H9 (cell line): ENCODE results near the gene MKRN2. TPM values are rescaled to one million over a fixed set of nuclear protein-coding genes. Genes with fewer than 3 reads are reported as not detected.

Source experiments
- DNase-seq: peaks from one replicate; pipeline ENCODE4 v3.0.0-alpha.2; 2017
- H2AFZ ChIP-seq: one replicate; pipeline ENCODE4 v1.6.1; 2013; ENCODE audit warnings: mild to moderate bottlenecking, low read length, control low read depth, moderate library complexity
- H2AK5ac ChIP-seq: 2 replicates; pipeline ENCODE4 v1.6.1; 2013; ENCODE audit warnings: low read length, control low read depth, mixed read lengths; ENCODE audit not compliant: insufficient read length
- H2BK120ac ChIP-seq: one replicate; pipeline ENCODE4 v1.6.1; 2013; ENCODE audit warnings: low read depth, mild to moderate bottlenecking, low read length, control low read depth, inconsistent platforms; ENCODE audit not compliant: poor library complexity, severe bottlenecking
- H2BK12ac ChIP-seq: 2 replicates; pipeline ENCODE4 v1.6.1; 2013; ENCODE audit warnings: low read length, control low read depth, mixed read lengths, low read depth; ENCODE audit not compliant: insufficient read length
- H2BK15ac ChIP-seq: 2 replicates; pipeline ENCODE4 v1.6.1; 2013; ENCODE audit warnings: low read depth, low read length, control low read depth
- H2BK20ac ChIP-seq: one replicate; pipeline ENCODE4 v1.6.1; 2013; ENCODE audit warnings: low read depth, mild to moderate bottlenecking, low read length, control low read depth, inconsistent platforms; ENCODE audit not compliant: poor library complexity, severe bottlenecking
- H2BK5ac ChIP-seq: 2 replicates; pipeline ENCODE4 v1.6.1; 2013; ENCODE audit warnings: low read length, control low read depth, mixed read lengths; ENCODE audit not compliant: insufficient read length
- H3K14ac ChIP-seq: 2 replicates; pipeline ENCODE4 v1.6.1; 2013; ENCODE audit warnings: low read length, control low read depth; ENCODE audit not compliant: insufficient read depth
- H3K18ac ChIP-seq: 2 replicates; pipeline ENCODE4 v1.6.1; 2013; ENCODE audit warnings: low read depth, mild to moderate bottlenecking, mixed read lengths, low read length, control low read depth; ENCODE audit not compliant: insufficient read length
- H3K23ac ChIP-seq: 2 replicates; pipeline ENCODE4 v1.6.1; 2013; ENCODE audit warnings: low read length, control low read depth, mixed read lengths, low read depth; ENCODE audit not compliant: insufficient read length
- H3K23me2 ChIP-seq: 2 replicates; pipeline ENCODE4 v1.6.1; 2013; ENCODE audit warnings: low read depth, mild to moderate bottlenecking, mixed read lengths, low read length, control low read depth; ENCODE audit not compliant: insufficient read length, poor library complexity, severe bottlenecking
- H3K27ac ChIP-seq: 2 replicates; pipeline ENCODE4 v1.5.1; 2013; ENCODE audit warnings: low read length, control low read depth, mixed read lengths, low read depth; ENCODE audit not compliant: insufficient read length
- H3K27me3 ChIP-seq: 2 replicates; pipeline ENCODE4 v1.6.1; 2013; ENCODE audit warnings: low read length, control low read depth, inconsistent platforms; ENCODE audit not compliant: insufficient read depth
- H3K4ac ChIP-seq: 2 replicates; pipeline ENCODE4 v1.6.1; 2013; ENCODE audit warnings: low read depth, mild to moderate bottlenecking, control low read depth, inconsistent platforms, low read length, moderate library complexity
- H3K4me1 ChIP-seq: 2 replicates; pipeline ENCODE4 v1.6.1; 2013; ENCODE audit warnings: low read length, control low read depth, inconsistent platforms; ENCODE audit not compliant: insufficient read depth
- H3K4me2 ChIP-seq: 2 replicates; pipeline ENCODE4 v1.6.1; 2013; ENCODE audit warnings: low read length, control low read depth, mixed read lengths; ENCODE audit not compliant: insufficient read length, insufficient read depth
- H3K56ac ChIP-seq: 2 replicates; pipeline ENCODE4 v1.6.1; 2013; ENCODE audit warnings: low read depth, mild to moderate bottlenecking, mixed read lengths, low read length, control low read depth; ENCODE audit not compliant: insufficient read length
- H3K79me1 ChIP-seq: 2 replicates; pipeline ENCODE4 v1.6.1; 2013; ENCODE audit warnings: low read depth, mild to moderate bottlenecking, moderate library complexity, low read length, control low read depth, inconsistent platforms; ENCODE audit not compliant: insufficient read depth, poor library complexity, severe bottlenecking
- H3K79me2 ChIP-seq: 2 replicates; pipeline ENCODE4 v1.6.1; 2013; ENCODE audit warnings: low read length, control low read depth, inconsistent platforms; ENCODE audit not compliant: insufficient read depth
- H3K9ac ChIP-seq: 2 replicates; pipeline ENCODE4 v1.6.1; 2013; ENCODE audit warnings: low read length, control low read depth, mixed read lengths; ENCODE audit not compliant: insufficient read length; ENCODE audit errors: extremely low read depth
- H3K9me3 ChIP-seq: one replicate; pipeline ENCODE4 v1.6.1; 2013; ENCODE audit warnings: low read depth, low read length, inconsistent platforms; ENCODE audit not compliant: control insufficient read depth
- H3T11ph ChIP-seq: one replicate; pipeline ENCODE4 v1.6.1; 2013; ENCODE audit warnings: mild to moderate bottlenecking, low read length, control low read depth, inconsistent platforms
- H4K20me1 ChIP-seq: one replicate; pipeline ENCODE4 v1.6.1; 2013; ENCODE audit not compliant: control insufficient read depth, insufficient read length, insufficient read depth
- H4K5ac ChIP-seq: 2 replicates; pipeline ENCODE4 v1.6.1; 2013; ENCODE audit warnings: low read depth, mild to moderate bottlenecking, mixed read lengths, low read length, control low read depth; ENCODE audit not compliant: insufficient read length
- H4K8ac ChIP-seq: replicated peaks from 2 replicates; pipeline ENCODE4 v1.6.1; 2013; ENCODE audit warnings: low read length, control low read depth, mixed read lengths, low read depth; ENCODE audit not compliant: insufficient read length
- H4K91ac ChIP-seq: 2 replicates; pipeline ENCODE4 v1.6.1; 2013; ENCODE audit warnings: low read depth, mild to moderate bottlenecking, moderate library complexity, mixed read lengths, low read length, control low read depth; ENCODE audit not compliant: insufficient read length
- H3K27ac Mint-ChIP-seq, 3 experiments: 2 replicates in 2 of 3; 3 replicates in 1 of 3; pipeline ENCODE4 v1.8.0; 2020 to 2021; ENCODE audit warnings: mixed read lengths in 3 of 3, mild to moderate bottlenecking in 1 of 3, moderate library complexity in 1 of 3
- H3K27me3 Mint-ChIP-seq: 2 replicates; pipeline ENCODE4 v1.8.0; 2021; ENCODE audit warnings: low read depth, mild to moderate bottlenecking, moderate library complexity, mixed read lengths
- H3K36me3 Mint-ChIP-seq, 3 experiments: 2 replicates in 2 of 3; 3 replicates in 1 of 3; pipeline ENCODE4 v1.8.0; 2020 to 2021; ENCODE audit warnings: low read depth in 3 of 3, mixed read lengths in 3 of 3; ENCODE audit not compliant: insufficient read depth in 1 of 3
- H3K4me1 Mint-ChIP-seq, 2 experiments: 2 replicates each; pipeline ENCODE4 v1.8.0; 2020; ENCODE audit warnings: mixed read lengths in 2 of 2
- H3K4me3 Mint-ChIP-seq, 2 experiments: 2 replicates in 1 of 2; 3 replicates in 1 of 2; pipeline ENCODE4 v1.8.0; 2020 to 2021; ENCODE audit warnings: mild to moderate bottlenecking in 2 of 2, mixed read lengths in 2 of 2, moderate library complexity in 1 of 2
- H3K9me3 Mint-ChIP-seq, 2 experiments: 2 replicates in 1 of 2; 3 replicates in 1 of 2; pipeline ENCODE4 v1.8.0; 2020; ENCODE audit warnings: mild to moderate bottlenecking in 2 of 2, mixed read lengths in 2 of 2, moderate library complexity in 1 of 2
- WGBS: extraction: QIAGEN DNeasy Blood & Tissue Kit; methylation state at CpG from one replicate; pipeline ENCODE4 v1.1.7; 2013; ENCODE audit warnings: missing lambda C conversion rate, low lambda C conversion rate, mixed read lengths; ENCODE audit not compliant: insufficient read length; ENCODE audit errors: extremely low coverage; 5-methylcytosine and 5-hydroxymethylcytosine counted together
- total RNA-seq: library from RNA; stranded (reverse); gene quantifications from 2 replicates; pipeline ENCODE4 v1.2.1, GENCODE V29; 2021
- TF ChIP-seq, protein P1 (sequence below): fragments of 200-600 bp; sonication (generic); conservative IDR thresholded peaks from 3 replicates; pipeline ENCODE4 v1.8.0; 2021; ENCODE audit warnings: antibody characterized with exemption, mild to moderate bottlenecking

MKRN2 gene
- total RNA-seq, 1 experiment from 2014 or later, result 18.1 TPM

DNA sequence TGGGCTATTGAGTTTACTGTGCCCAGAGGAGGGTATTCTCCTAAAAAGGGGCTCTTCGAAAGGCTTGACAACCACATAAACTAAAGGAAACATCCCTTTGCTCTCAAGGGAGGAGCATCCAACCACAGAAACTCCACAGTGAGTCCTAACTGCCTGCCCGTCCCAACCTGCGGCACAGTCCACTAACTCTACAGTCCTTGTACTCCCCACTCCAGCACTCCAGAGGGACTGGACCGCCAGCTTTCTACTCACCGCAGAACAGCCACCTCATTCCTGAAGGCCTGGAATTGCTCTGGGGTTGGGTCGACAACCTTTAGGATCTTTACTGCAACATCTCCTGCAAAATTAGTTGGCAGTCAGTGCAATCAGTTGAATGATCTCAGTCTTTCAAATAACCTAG lies 34.6 kb downstream of the MKRN2 start:
- H3K27me3 ChIP-seq, result no peaks in the 10 kb centered on the region
- H3K18ac ChIP-seq, result no peak overlapping the region
- H3K4me1 ChIP-seq, result no peaks in the 10 kb centered on the region
- H3K27me3 Mint-ChIP-seq, result no peaks in the 10 kb centered on the region; the same call in 1 of the 2 replicates
- H4K91ac ChIP-seq, result no peak overlapping the region
- H3K9me3 ChIP-seq, result no peaks in the 10 kb centered on the region
- no CpG with 5 or more reads among the region's 6 CpGs for WGBS
- H2BK120ac ChIP-seq, result no peak overlapping the region
- H3K9ac ChIP-seq, result no peak overlapping the region
- DNase-seq, result no peak
- H3K4ac ChIP-seq, result no peak overlapping the region
- H3K4me1 Mint-ChIP-seq, result 0 out of 4 replicates have a peak, but pooled peaks cover 0 to 5% of the 10 kb centered on the region in 2 experiments
- H3K23ac ChIP-seq, result no peak overlapping the region
- no peak overlapping the region for H3K4me2 ChIP-seq
- H4K20me1 ChIP-seq, result no peaks in the 10 kb centered on the region
- H3K36me3 Mint-ChIP-seq, result peaks cover 47 to 74% (median 68%) of the 10 kb centered on the region in 3 experiments
- no peak overlapping the region for H3K14ac ChIP-seq
- no peak overlapping the region for H2BK20ac ChIP-seq
- no peak overlapping the region for H3K56ac ChIP-seq
- no peak overlapping the region for H3K27ac ChIP-seq
- no peaks in the 10 kb centered on the region for H3K23me2 ChIP-seq
- H3T11ph ChIP-seq, result no peak overlapping the region
- H3K79me1 ChIP-seq, result no peaks in the 10 kb centered on the region
- H3K4me3 Mint-ChIP-seq, result no peak overlapping the region
- no peak overlapping the region for H2BK15ac ChIP-seq
- no peak overlapping the region for H2AK5ac ChIP-seq
- H3K79me2 ChIP-seq, result no peaks in the 10 kb centered on the region
- no peak overlapping the region for H2BK5ac ChIP-seq
- TF ChIP-seq, protein P1, sequence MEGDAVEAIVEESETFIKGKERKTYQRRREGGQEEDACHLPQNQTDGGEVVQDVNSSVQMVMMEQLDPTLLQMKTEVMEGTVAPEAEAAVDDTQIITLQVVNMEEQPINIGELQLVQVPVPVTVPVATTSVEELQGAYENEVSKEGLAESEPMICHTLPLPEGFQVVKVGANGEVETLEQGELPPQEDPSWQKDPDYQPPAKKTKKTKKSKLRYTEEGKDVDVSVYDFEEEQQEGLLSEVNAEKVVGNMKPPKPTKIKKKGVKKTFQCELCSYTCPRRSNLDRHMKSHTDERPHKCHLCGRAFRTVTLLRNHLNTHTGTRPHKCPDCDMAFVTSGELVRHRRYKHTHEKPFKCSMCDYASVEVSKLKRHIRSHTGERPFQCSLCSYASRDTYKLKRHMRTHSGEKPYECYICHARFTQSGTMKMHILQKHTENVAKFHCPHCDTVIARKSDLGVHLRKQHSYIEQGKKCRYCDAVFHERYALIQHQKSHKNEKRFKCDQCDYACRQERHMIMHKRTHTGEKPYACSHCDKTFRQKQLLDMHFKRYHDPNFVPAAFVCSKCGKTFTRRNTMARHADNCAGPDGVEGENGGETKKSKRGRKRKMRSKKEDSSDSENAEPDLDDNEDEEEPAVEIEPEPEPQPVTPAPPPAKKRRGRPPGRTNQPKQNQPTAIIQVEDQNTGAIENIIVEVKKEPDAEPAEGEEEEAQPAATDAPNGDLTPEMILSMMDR, result no peak
- peak overlapping the region in 2 of 3 experiments; percentile 18 to 34; a peak in 2 of 7 replicates for H3K27ac Mint-ChIP-seq
- no peak overlapping the region for H4K5ac ChIP-seq
- no peak overlapping the region for H2BK12ac ChIP-seq
- no peak overlapping the region for H2AFZ ChIP-seq
- H3K9me3 Mint-ChIP-seq, result no peaks in the 10 kb centered on the region
- no peak overlapping the region for H4K8ac ChIP-seq
